ENCODE data around the gene ALDH3A2. TPM values are rescaled to one million over a fixed set of nuclear protein-coding genes. Genes with fewer than 3 reads are reported as not detected.
"Not testable (repeated sequence)": the region's sequence is repeated elsewhere in the genome, so short reads cannot be mapped to it uniquely, and the experiment has no call there.

ALDH3A2 gene
- total RNA-seq, 2 donors from 2014 or later: 16.1 to 17.1 TPM

GRCh38 chr17:19672009-19672750 lies 23.6 kb downstream of the ALDH3A2 start:
- H3K36me3 Mint-ChIP-seq (ENCODE audit: low read depth): peaks cover 11% of the 10 kb centered on the region
- no peak overlapping the region for H3K27ac Mint-ChIP-seq

DNA sequence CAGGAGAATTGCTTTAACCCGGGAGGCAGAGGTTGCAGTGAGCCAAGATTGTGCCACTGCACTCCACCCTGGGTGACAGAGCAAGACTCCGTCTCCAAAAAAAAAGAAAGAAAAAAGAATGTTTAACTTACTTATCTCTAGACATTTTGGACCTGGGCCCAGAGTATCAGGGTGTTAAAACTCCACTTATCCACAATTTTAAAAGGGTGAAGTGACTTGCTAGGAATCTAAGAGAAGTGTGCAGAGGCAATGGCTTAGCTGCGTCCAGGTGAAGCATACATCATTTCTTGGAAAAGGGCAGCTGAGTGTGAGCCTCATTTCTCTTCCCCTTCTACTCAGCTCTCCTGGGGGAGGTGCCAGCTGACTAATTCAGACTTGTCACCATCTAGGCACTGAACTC lies 25.1 kb downstream of the ALDH3A2 start:
- no peak overlapping the region for H3K4me3 Mint-ChIP-seq
- no peak overlapping the region for H3K27ac Mint-ChIP-seq
- peaks cover 11% of the 10 kb centered on the region for H3K36me3 Mint-ChIP-seq (ENCODE audit: low read depth)
- no peak for ATAC-seq
- no peaks in the 10 kb centered on the region for H3K27me3 Mint-ChIP-seq
- H3K9me3 ChIP-seq (ENCODE audit: control insufficient read depth, low read length, poor library complexity, severe bottlenecking): no peaks in the 10 kb centered on the region
- no peak for DNase-seq
- H3K4me1 Mint-ChIP-seq: no peaks in the 10 kb centered on the region

More at GRCh38 chr17:19672009-19672750, 23.6 kb downstream of the ALDH3A2 start:
- DNase-seq (no peak), ATAC-seq (no peak)
- Mint-ChIP-seq H3K4me3 (no peak overlapping the region), H3K27me3 (no peaks in the 10 kb centered on the region), H3K4me1 (no peaks in the 10 kb centered on the region)
- no peaks in the 10 kb centered on the region for H3K9me3 ChIP-seq (ENCODE audit: control insufficient read depth, low read length, poor library complexity, severe bottlenecking)

DNA sequence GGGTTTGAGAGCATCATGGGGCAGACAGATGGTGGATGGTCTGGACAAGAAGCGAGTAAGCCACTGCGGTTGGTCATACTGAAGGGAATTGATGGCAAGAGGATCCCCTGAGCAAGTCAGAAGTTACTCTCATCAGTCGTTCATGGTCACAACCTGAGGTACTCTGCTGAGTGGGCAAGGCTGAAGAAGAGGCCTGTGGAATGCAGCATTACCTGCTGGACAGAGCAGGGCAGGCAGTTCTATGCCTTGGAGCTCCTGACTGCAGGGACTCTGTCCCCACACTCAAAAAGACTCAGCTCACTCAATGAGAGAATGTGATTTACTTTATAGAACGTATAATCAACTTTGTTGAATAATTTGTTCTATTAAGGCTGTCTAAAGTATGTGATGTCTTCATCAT lies 28.3 kb downstream of the ALDH3A2 start:
- no peaks in the 10 kb centered on the region for H3K9me3 ChIP-seq (ENCODE audit: control insufficient read depth, low read length, poor library complexity, severe bottlenecking)
- Mint-ChIP-seq H3K4me1 (peaks cover 2% of the 10 kb centered on the region), H3K27ac (no peak overlapping the region), H3K4me3 (no peak overlapping the region), H3K36me3 (ENCODE audit: low read depth) (peaks cover 8% of the 10 kb centered on the region), H3K27me3 (no peaks in the 10 kb centered on the region)
- no peak for ATAC-seq
- no peak for DNase-seq

GRCh38 chr17:19677736-19678379 lies 29.3 kb downstream of the ALDH3A2 start:
- no peaks in the 10 kb centered on the region for H3K9me3 ChIP-seq (ENCODE audit: control insufficient read depth, low read length, poor library complexity, severe bottlenecking)
- ATAC-seq (no peak), DNase-seq (no peak)
- peaks cover under 1% of the 10 kb centered on the region for H3K27me3 Mint-ChIP-seq
- H3K4me1 Mint-ChIP-seq: peaks cover 2% of the 10 kb centered on the region
- H3K36me3 Mint-ChIP-seq (ENCODE audit: low read depth): peaks cover 2% of the 10 kb centered on the region
- H3K4me3 Mint-ChIP-seq: no peak overlapping the region
- peak overlapping the region; percentile 21 for H3K27ac Mint-ChIP-seq

GRCh38 chr17:19678581-19679453 lies 30.3 kb downstream of the ALDH3A2 start:
- H3K36me3 Mint-ChIP-seq (ENCODE audit: low read depth): peaks cover 2% of the 10 kb centered on the region

DNA sequence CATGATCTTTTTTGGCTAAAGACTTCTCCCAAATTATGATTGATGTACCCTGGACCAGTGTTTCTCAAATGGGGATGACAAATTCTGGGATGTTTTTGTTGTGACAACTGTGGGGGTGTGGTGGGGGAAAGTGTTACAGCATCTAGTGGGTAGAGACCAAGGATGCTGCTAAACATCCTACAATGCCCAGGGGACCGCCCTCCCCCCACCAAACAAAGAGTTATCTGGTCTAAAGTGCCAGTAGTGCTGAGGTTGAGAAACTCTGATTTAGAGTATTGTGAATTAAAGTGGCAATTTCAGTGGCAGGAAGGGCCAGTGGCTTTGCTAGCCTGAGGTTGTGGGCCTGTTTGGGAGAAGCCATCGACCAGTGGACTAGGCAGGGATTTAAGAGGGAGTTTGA lies 34.6 kb downstream of the ALDH3A2 start:
- H3K9me3 ChIP-seq (ENCODE audit: control insufficient read depth, low read length, poor library complexity, severe bottlenecking): no peaks in the 10 kb centered on the region
- H3K27me3 Mint-ChIP-seq: peaks cover 4% of the 10 kb centered on the region
- no peaks in the 10 kb centered on the region for H3K36me3 Mint-ChIP-seq (ENCODE audit: low read depth)
- DNase-seq: no peak
- ATAC-seq: no peak
- no peak overlapping the region for H3K4me3 Mint-ChIP-seq
- no peak overlapping the region for H3K27ac Mint-ChIP-seq
- H3K4me1 Mint-ChIP-seq: peaks cover 2% of the 10 kb centered on the region

More at GRCh38 chr17:19678581-19679453, 30.3 kb downstream of the ALDH3A2 start:
- Mint-ChIP-seq H3K4me1 (peaks cover 2% of the 10 kb centered on the region), H3K27me3 (peaks cover 4% of the 10 kb centered on the region), H3K27ac (peak overlapping the region; percentile 21), H3K4me3 (no peak overlapping the region)
- ATAC-seq: no peak
- DNase-seq: no peak
- H3K9me3 ChIP-seq (ENCODE audit: control insufficient read depth, low read length, poor library complexity, severe bottlenecking): no peaks in the 10 kb centered on the region

DNA sequence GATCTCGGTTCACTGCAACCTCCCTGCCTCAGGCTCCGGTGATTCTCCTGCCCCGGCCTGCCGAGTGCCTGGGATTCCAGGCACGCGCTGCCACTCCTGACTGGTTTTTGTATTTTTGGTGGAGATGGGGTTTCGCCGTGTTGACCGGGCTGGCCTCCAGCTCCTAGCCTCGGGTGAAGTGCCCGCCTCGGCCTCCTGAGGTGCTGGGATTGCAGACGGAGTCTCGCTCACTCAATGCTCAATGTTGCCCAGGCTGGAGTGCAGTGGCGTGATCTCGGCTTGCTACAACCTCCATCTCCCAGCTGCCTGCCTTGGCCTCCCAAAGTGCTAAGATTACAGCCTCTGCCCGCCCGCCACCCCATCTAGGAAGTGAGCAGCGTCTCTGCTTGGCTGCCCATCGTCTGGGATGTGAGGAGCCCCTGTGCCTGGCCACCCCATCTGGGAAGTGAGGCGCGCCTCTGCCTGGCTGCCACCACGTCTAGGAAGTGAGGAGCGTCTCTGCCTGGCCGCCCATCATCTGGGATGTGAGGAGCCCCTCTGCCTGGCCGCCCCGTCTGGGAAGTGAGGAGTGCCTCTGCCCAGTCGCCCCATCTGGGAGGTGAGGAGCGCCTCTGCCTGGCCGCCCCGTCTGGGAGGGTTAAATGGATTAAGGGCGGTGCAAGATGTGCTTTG lies 36.5 kb downstream of the ALDH3A2 start:
- H3K27ac Mint-ChIP-seq; H3K4me1 Mint-ChIP-seq; DNase-seq; H3K27me3 Mint-ChIP-seq; ATAC-seq; H3K36me3 Mint-ChIP-seq (ENCODE audit: low read depth); H3K9me3 ChIP-seq (ENCODE audit: control insufficient read depth, low read length, poor library complexity, severe bottlenecking); H3K4me3 Mint-ChIP-seq: not testable (repeated sequence)

- H3K27ac Mint-ChIP-seq: no peak overlapping the region
- no peak overlapping the region for H3K4me3 Mint-ChIP-seq
- H3K36me3 Mint-ChIP-seq (ENCODE audit: low read depth): no peaks in the 10 kb centered on the region
- no peaks in the 10 kb centered on the region for H3K4me1 Mint-ChIP-seq
- peaks cover 4% of the 10 kb centered on the region for H3K27me3 Mint-ChIP-seq
- no peaks in the 10 kb centered on the region for H3K9me3 ChIP-seq (ENCODE audit: control insufficient read depth, low read length, poor library complexity, severe bottlenecking)
- DNase-seq: no peak
- ATAC-seq: no peak
Measured at GRCh38 chr17:19686400-19687090, 38.0 kb downstream of the ALDH3A2 start.

DNA sequence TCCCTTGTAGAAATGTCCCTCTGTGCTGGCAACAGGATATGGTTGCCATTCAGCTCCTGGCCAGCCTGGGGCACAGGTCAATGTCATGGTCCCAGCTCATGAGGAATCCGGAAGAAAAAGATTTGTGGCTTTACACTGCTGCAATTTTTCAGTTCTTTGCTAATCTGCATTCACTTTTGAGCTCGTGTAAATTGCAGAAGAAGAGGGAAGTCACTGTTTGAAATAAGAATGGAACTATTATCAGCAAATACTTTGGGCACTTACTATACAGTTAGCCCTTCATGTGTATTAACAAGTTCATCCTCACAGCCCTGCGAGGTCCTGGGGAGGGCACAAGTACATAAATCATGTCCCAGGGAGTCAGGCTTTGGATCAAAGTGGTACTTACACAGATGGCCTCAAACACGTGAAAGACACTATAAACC lies 53.7 kb downstream of the ALDH3A2 start:
- no peak overlapping the region for H3K4me3 Mint-ChIP-seq
- no peak for DNase-seq
- no peaks in the 10 kb centered on the region for H3K36me3 Mint-ChIP-seq (ENCODE audit: low read depth)
- H3K9me3 ChIP-seq (ENCODE audit: control insufficient read depth, low read length, poor library complexity, severe bottlenecking): no peaks in the 10 kb centered on the region
- H3K4me1 Mint-ChIP-seq: no peaks in the 10 kb centered on the region
- peak overlapping the region; percentile 29 for H3K27ac Mint-ChIP-seq
- ATAC-seq: no peak
- H3K27me3 Mint-ChIP-seq: no peaks in the 10 kb centered on the region

DNA sequence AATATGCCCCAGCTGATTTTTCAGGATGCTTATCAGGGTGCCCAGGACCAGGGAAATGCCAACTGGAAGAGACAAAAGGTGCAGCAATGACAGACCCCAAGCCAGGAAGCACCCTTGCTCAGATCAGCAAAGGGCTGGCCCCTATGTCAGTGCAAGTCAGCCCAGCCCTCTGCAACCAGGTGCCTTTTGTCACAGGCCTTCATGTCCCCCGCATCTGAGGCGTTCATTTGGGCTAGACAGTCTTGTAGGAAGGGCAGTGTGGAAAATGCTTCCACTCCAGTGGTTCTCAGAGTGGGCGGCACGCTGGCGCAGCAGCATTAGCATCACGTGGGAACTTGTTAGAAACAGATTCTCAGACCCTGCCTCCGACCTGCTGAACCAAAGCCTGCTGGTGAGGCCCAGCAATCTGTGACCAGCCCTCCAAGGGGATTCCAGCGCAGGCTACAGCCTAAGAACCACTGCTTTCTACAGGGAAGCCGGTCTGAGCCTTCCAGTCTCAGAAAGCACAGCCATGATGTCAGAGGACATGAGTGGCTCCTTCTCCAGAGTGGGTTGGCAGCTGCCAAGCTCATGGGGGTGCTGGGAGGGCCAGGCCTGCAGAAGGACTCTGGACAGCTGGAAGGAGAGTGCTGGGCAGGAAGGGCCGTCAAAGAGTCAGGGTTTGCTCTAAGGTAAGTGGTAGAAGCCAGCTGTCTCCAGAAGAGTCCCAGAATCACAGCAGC lies 54.7 kb downstream of the ALDH3A2 start:
- Mint-ChIP-seq H3K4me1 (no peaks in the 10 kb centered on the region), H3K27ac (no peak overlapping the region), H3K4me3 (no peak overlapping the region), H3K27me3 (no peaks in the 10 kb centered on the region), H3K36me3 (ENCODE audit: low read depth) (no peaks in the 10 kb centered on the region)
- DNase-seq (no peak), ATAC-seq (no peak)
- no peaks in the 10 kb centered on the region for H3K9me3 ChIP-seq (ENCODE audit: control insufficient read depth, low read length, poor library complexity, severe bottlenecking)

GRCh38 chr17:19703828-19704613 lies 55.5 kb downstream of the ALDH3A2 start:
- Mint-ChIP-seq H3K36me3 (ENCODE audit: low read depth) (no peaks in the 10 kb centered on the region), H3K27ac (no peak overlapping the region)
- ATAC-seq: no peak

More at GRCh38 chr17:19703828-19704613, 55.5 kb downstream of the ALDH3A2 start:
- Mint-ChIP-seq H3K4me3 (no peak overlapping the region), H3K4me1 (no peaks in the 10 kb centered on the region), H3K27me3 (no peaks in the 10 kb centered on the region)
- no peaks in the 10 kb centered on the region for H3K9me3 ChIP-seq (ENCODE audit: control insufficient read depth, low read length, poor library complexity, severe bottlenecking)
- no peak for DNase-seq

All from T-helper 17 cell (primary cell).